AG09319 (cell line): ENCODE results near the gene STAM.

ENCODE experiments used
- DNase-seq: peaks from one replicate; pipeline ENCODE4 v3.0.0-alpha.2; 2010; ENCODE audit warnings: low read depth; ENCODE audit errors: extremely low read depth
- TF ChIP-seq, protein P1 (sequence below): IDR thresholded peaks from 2 replicates; pipeline ENCODE4 v1.5.1; 2011; ENCODE audit warnings: low read depth, mild to moderate bottlenecking, inconsistent platforms, low read length, moderate library complexity

Gene STAM

DNA sequence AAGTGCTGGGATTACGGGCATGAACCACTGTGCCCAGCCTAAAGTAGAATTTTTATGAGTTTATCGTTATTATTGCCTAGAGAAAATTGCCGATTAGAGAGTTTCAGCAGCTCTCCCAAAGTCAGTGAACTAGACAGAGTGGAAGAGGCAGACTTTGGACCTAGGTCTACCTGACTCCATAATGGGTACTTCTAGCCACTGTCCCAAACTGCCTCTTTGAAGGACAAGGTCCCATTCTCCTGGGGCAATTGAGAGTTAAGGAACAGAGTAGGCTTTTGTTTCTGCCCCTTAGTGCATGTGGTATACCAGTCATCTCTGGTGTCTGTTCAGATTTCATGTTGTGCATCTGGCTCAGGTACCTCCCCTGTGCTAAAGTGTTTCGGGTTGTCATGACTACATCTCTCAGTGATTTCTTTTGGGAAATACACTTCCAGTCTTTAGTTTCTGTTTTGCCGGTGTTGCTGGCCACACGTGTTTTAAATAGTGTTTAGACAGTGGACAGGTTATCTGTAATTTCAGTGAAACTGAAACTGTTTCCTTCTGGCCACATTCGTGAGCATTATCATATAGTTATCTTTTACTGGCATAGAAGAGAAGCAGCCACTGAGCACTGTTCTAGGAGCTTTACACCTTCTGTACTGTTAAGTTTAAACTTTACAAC is 112.7 kb downstream of the STAM start:
- DNase-seq: no peak
- TF ChIP-seq, protein P1, sequence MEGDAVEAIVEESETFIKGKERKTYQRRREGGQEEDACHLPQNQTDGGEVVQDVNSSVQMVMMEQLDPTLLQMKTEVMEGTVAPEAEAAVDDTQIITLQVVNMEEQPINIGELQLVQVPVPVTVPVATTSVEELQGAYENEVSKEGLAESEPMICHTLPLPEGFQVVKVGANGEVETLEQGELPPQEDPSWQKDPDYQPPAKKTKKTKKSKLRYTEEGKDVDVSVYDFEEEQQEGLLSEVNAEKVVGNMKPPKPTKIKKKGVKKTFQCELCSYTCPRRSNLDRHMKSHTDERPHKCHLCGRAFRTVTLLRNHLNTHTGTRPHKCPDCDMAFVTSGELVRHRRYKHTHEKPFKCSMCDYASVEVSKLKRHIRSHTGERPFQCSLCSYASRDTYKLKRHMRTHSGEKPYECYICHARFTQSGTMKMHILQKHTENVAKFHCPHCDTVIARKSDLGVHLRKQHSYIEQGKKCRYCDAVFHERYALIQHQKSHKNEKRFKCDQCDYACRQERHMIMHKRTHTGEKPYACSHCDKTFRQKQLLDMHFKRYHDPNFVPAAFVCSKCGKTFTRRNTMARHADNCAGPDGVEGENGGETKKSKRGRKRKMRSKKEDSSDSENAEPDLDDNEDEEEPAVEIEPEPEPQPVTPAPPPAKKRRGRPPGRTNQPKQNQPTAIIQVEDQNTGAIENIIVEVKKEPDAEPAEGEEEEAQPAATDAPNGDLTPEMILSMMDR: no peak

DNA sequence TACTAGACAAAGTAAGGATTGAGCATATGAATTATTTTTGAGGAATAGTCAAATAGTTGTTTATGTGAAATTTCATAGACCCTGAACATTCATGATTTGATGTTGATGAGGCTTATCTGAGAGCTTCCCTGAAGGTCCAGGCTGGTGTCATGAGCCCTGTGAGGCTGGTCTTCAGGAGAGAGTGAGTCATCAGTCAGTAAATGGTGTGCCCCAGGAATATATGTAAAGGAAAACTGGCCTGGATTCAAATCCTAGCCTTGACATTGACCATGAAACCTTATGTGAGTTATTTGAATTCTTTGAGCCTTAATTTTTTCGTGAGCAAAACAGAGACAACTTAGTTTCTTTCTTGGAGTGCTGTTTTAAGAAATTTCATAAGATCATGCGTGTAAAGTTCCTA is 114.2 kb downstream of the STAM start:
- TF ChIP-seq, protein P1: no peak
- no peak for DNase-seq

DNA sequence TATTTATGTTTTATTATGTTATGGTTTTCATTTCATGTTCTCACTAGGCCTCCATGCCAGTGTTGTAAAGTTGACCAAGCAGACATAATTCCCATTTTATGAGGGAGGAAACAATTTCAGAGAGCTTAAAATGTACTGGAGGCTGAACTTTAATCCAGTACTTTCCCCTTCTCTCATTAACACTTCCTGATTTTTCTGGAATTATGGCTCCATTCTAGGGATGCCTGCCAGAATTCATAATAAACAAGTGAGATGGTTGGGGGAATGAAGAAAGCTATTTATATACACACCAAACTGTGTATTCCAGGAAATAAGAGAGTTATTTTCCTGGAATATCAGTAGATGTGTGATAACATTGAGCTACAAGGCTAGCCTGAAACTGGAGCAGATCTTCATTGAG is 114.9 kb downstream of the STAM start:
- DNase-seq: no peak
- TF ChIP-seq, protein P1: no peak

DNA sequence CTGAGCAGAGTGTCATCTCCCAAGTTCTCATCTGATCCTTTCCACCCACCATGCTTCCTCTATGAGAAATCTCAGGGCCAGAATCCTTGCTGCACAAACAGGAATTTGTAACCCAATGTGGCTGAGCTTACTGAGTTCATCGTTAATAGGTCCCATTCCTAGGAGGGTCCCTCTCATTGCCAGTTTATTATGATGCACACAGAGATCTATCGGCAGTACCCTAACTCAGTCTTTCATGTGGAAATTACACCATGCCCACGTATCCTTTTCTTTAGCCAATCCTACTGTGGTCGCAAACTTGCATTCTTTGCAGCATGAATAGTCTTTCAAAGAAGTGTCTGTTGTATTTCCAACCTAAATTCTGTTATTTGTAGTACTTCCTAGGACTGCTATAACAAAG is 120.2 kb downstream of the STAM start:
- TF ChIP-seq, protein P1: no peak
- DNase-seq: no peak

DNA sequence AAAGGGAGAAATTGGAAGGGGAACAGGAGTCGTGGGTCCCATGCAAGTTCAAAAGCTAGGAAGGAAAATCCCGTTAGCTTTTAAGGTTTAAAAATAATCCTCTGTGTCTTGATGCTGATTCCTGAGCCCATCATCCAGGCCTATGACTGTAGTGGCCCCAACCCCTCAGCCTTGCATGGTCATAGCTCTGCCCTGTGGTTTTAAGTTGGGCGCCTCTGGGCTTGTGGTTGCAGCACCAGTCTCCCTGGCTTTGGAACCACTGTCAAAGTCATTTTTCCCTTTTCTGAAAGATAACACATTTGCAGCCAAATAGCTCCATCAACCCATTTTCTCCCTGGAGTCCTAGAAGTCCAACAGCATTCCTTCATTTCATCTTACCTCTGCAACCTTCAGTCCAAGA is 121.7 kb downstream of the STAM start:
- no peak for DNase-seq
- TF ChIP-seq, protein P1: no peak
